COR-L47 (cell line): ENCODE data around the gene CD74.

Experiments used
- DNase-seq: peaks from one replicate; lab custom pipeline; 2025; lab: John Stamatoyannopoulos, UW

CD74 gene

GRCh38 chr5:150396267-150396666 is 16.4 kb downstream of the CD74 start:
- no peak for DNase-seq

- no peak for DNase-seq
These were observed 17.1 kb downstream of the CD74 start for GRCh38 chr5:150395688-150395975.

GRCh38 chr5:150394912-150395687 is 17.6 kb downstream of the CD74 start:
- no peak for DNase-seq

- no peak for DNase-seq
These were observed 18.6 kb downstream of the CD74 start for GRCh38 chr5:150394131-150394530.

GRCh38 chr5:150393096-150393645 is 19.5 kb downstream of the CD74 start:
- DNase-seq, result no peak

GRCh38 chr5:150392680-150393079 is 20.0 kb downstream of the CD74 start:
- no peak for DNase-seq

GRCh38 chr5:150391986-150392385 is 20.7 kb downstream of the CD74 start:
- DNase-seq, result no peak

GRCh38 chr5:150391064-150391834 is 21.5 kb downstream of the CD74 start:
- no peak for DNase-seq

- DNase-seq, result no peak
These were observed 23.0 kb downstream of the CD74 start for GRCh38 chr5:150389531-150390266.

- DNase-seq, result no peak
These were observed 26.5 kb downstream of the CD74 start for GRCh38 chr5:150386024-150386855.

- DNase-seq, result no peak
These were observed 28.0 kb downstream of the CD74 start for GRCh38 chr5:150384701-150385100.

- DNase-seq, result no peak
These were observed 34.6 kb downstream of the CD74 start for GRCh38 chr5:150377964-150378694.

GRCh38 chr5:150376799-150377771 is 35.6 kb downstream of the CD74 start:
- no peak for DNase-seq

GRCh38 chr5:150374651-150375050 is 38.1 kb downstream of the CD74 start:
- DNase-seq, result no peak

- DNase-seq, result no peak
These were observed 40.1 kb downstream of the CD74 start for GRCh38 chr5:150372639-150373038.

- DNase-seq, result no peak
These were observed 44.2 kb downstream of the CD74 start for GRCh38 chr5:150368526-150368925.

GRCh38 chr5:150364004-150364403 is 48.7 kb downstream of the CD74 start:
- DNase-seq, result no peak

- DNase-seq, result no peak
These were observed 49.5 kb downstream of the CD74 start for GRCh38 chr5:150363185-150363584.

GRCh38 chr5:150361301-150361700 is 51.4 kb downstream of the CD74 start:
- DNase-seq, result no peak
